Measurements from ENCODE around the gene A4GNT. TPM values are rescaled to one million over a fixed set of nuclear protein-coding genes. Genes with fewer than 3 reads are reported as not detected.

Gene A4GNT
- total RNA-seq, 4 donors from 2014 or later = not detected

GRCh38 chr3:138139691-138140090, 7.5 kb upstream of the A4GNT start:
- intact Hi-C loops (cut with DNase I; ENCODE audit: low total_unique reads) = no loop called here
- no peaks in the 10 kb centered on the region for H3K4me1 ChIP-seq

GRCh38 chr3:138137861-138138260, 5.7 kb upstream of the A4GNT start:
- H3K4me1 ChIP-seq = no peaks in the 10 kb centered on the region
- no peak overlapping the region for H3K4me3 ChIP-seq
- TF ChIP-seq, protein P1, sequence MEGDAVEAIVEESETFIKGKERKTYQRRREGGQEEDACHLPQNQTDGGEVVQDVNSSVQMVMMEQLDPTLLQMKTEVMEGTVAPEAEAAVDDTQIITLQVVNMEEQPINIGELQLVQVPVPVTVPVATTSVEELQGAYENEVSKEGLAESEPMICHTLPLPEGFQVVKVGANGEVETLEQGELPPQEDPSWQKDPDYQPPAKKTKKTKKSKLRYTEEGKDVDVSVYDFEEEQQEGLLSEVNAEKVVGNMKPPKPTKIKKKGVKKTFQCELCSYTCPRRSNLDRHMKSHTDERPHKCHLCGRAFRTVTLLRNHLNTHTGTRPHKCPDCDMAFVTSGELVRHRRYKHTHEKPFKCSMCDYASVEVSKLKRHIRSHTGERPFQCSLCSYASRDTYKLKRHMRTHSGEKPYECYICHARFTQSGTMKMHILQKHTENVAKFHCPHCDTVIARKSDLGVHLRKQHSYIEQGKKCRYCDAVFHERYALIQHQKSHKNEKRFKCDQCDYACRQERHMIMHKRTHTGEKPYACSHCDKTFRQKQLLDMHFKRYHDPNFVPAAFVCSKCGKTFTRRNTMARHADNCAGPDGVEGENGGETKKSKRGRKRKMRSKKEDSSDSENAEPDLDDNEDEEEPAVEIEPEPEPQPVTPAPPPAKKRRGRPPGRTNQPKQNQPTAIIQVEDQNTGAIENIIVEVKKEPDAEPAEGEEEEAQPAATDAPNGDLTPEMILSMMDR (IDR thresholded peaks at IDR 0.05) = no peak
- TF ChIP-seq POLR2A (IDR thresholded peaks at IDR 0.05) = no peak
- H3K36me3 ChIP-seq = no peaks in the 10 kb centered on the region
- intact Hi-C loops (cut with DNase I; ENCODE audit: low total_unique reads) = no loop called here
- H3K27me3 ChIP-seq = no peaks in the 10 kb centered on the region
- no peaks in the 10 kb centered on the region for H3K9me3 ChIP-seq
- no peak overlapping the region for H3K27ac ChIP-seq
- DNase-seq = no peak

More at GRCh38 chr3:138139691-138140090, 7.5 kb upstream of the A4GNT start:
- Histone ChIP-seq H3K27me3 (no peaks in the 10 kb centered on the region), H3K27ac (no peak overlapping the region), H3K9me3 (no peaks in the 10 kb centered on the region), H3K4me3 (no peak overlapping the region), H3K36me3 (no peaks in the 10 kb centered on the region)
- TF ChIP-seq, protein P1 (IDR thresholded peaks at IDR 0.05) = no peak
- no peak for TF ChIP-seq POLR2A (IDR thresholded peaks at IDR 0.05)
- no peak for DNase-seq

- no peaks in the 10 kb centered on the region for H3K36me3 ChIP-seq
- no peaks in the 10 kb centered on the region for H3K27me3 ChIP-seq
- no peak overlapping the region for H3K4me3 ChIP-seq
- no peaks in the 10 kb centered on the region for H3K4me1 ChIP-seq
- H3K9me3 ChIP-seq = no peaks in the 10 kb centered on the region
- DNase-seq = no peak
- no peak overlapping the region for H3K27ac ChIP-seq
- TF ChIP-seq, protein P1 (IDR thresholded peaks at IDR 0.05) = no peak
- no peak for TF ChIP-seq POLR2A (IDR thresholded peaks at IDR 0.05)
- intact Hi-C loops (cut with DNase I; ENCODE audit: low total_unique reads) = no loop called here
Measured at GRCh38 chr3:138136201-138136600, 4.0 kb upstream of the A4GNT start.

DNA sequence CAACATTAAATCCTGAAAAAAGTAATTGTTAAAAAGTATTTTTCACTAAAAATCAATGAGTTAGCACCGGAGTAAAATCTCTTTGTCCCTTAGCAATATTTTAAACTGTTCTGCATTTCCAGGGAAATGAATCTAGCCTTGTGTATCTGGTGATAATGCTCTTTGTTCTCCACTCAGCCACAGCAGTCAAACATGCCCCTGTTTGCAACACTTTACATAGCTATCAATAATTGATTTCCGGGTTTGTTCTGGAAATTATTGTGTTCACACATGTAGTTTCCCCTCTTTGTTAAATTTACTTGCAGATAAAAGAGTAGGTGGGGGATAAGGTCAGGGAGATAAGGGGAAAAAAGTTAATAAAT, 3.6 kb upstream of the A4GNT start:
- H3K4me3 ChIP-seq = no peak overlapping the region
- intact Hi-C loops (cut with DNase I; ENCODE audit: low total_unique reads) = no loop called here
- TF ChIP-seq, protein P1 (IDR thresholded peaks at IDR 0.05) = no peak
- no peak for TF ChIP-seq POLR2A (IDR thresholded peaks at IDR 0.05)

GRCh38 chr3:138135146-138135832, 3.1 kb upstream of the A4GNT start:
- Histone ChIP-seq H3K27me3 (no peaks in the 10 kb centered on the region), H3K36me3 (no peaks in the 10 kb centered on the region), H3K9me3 (no peaks in the 10 kb centered on the region), H3K27ac (no peak overlapping the region), H3K4me3 (no peak overlapping the region), H3K4me1 (no peaks in the 10 kb centered on the region)
- TF ChIP-seq, protein P1 (IDR thresholded peaks at IDR 0.05) = no peak
- no peak for TF ChIP-seq POLR2A (IDR thresholded peaks at IDR 0.05)
- intact Hi-C loops (cut with DNase I; ENCODE audit: low total_unique reads) = no loop called here
- no peak for DNase-seq

More for the DNA sequence above, 3.6 kb upstream of the A4GNT start:
- Histone ChIP-seq H3K27me3 (no peaks in the 10 kb centered on the region), H3K9me3 (no peaks in the 10 kb centered on the region), H3K27ac (no peak overlapping the region), H3K36me3 (no peaks in the 10 kb centered on the region), H3K4me1 (no peaks in the 10 kb centered on the region)
- no peak for DNase-seq

Data from uterus (tissue), 4 donors.